ENCODE measurements around the gene SPPL3.

GRCh38 chr12:120763250-120763649 lies 140.9 kb downstream of the SPPL3 start:
- TF ChIP-seq, protein P1, sequence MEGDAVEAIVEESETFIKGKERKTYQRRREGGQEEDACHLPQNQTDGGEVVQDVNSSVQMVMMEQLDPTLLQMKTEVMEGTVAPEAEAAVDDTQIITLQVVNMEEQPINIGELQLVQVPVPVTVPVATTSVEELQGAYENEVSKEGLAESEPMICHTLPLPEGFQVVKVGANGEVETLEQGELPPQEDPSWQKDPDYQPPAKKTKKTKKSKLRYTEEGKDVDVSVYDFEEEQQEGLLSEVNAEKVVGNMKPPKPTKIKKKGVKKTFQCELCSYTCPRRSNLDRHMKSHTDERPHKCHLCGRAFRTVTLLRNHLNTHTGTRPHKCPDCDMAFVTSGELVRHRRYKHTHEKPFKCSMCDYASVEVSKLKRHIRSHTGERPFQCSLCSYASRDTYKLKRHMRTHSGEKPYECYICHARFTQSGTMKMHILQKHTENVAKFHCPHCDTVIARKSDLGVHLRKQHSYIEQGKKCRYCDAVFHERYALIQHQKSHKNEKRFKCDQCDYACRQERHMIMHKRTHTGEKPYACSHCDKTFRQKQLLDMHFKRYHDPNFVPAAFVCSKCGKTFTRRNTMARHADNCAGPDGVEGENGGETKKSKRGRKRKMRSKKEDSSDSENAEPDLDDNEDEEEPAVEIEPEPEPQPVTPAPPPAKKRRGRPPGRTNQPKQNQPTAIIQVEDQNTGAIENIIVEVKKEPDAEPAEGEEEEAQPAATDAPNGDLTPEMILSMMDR (IDR thresholded peaks at IDR 0.05; ENCODE audit: insufficient read depth, low read length): no peak
- TF ChIP-seq POLR2AphosphoS5 (IDR thresholded peaks at IDR 0.05; ENCODE audit: low read depth): no peak
- TF ChIP-seq, protein P2, sequence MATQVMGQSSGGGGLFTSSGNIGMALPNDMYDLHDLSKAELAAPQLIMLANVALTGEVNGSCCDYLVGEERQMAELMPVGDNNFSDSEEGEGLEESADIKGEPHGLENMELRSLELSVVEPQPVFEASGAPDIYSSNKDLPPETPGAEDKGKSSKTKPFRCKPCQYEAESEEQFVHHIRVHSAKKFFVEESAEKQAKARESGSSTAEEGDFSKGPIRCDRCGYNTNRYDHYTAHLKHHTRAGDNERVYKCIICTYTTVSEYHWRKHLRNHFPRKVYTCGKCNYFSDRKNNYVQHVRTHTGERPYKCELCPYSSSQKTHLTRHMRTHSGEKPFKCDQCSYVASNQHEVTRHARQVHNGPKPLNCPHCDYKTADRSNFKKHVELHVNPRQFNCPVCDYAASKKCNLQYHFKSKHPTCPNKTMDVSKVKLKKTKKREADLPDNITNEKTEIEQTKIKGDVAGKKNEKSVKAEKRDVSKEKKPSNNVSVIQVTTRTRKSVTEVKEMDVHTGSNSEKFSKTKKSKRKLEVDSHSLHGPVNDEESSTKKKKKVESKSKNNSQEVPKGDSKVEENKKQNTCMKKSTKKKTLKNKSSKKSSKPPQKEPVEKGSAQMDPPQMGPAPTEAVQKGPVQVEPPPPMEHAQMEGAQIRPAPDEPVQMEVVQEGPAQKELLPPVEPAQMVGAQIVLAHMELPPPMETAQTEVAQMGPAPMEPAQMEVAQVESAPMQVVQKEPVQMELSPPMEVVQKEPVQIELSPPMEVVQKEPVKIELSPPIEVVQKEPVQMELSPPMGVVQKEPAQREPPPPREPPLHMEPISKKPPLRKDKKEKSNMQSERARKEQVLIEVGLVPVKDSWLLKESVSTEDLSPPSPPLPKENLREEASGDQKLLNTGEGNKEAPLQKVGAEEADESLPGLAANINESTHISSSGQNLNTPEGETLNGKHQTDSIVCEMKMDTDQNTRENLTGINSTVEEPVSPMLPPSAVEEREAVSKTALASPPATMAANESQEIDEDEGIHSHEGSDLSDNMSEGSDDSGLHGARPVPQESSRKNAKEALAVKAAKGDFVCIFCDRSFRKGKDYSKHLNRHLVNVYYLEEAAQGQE (IDR thresholded peaks at IDR 0.05; ENCODE audit: insufficient replicate concordance, low read depth): no peak
- no peak for TF ChIP-seq GABPA (IDR thresholded peaks at IDR 0.05; ENCODE audit: low read depth)

All from HL-60 (cell line).